GM18519 (cell line): ENCODE measurements around the gene FAM98B.

Experiments used
- ATAC-seq: cut with Tn5 transposase; IDR thresholded peaks from one replicate; pipeline ENCODE4 v1.9.1; 2021; ENCODE audit warnings: mild to moderate bottlenecking, moderate library complexity; ENCODE audit not compliant: unreplicated experiment, low FRiP score

FAM98B gene

DNA sequence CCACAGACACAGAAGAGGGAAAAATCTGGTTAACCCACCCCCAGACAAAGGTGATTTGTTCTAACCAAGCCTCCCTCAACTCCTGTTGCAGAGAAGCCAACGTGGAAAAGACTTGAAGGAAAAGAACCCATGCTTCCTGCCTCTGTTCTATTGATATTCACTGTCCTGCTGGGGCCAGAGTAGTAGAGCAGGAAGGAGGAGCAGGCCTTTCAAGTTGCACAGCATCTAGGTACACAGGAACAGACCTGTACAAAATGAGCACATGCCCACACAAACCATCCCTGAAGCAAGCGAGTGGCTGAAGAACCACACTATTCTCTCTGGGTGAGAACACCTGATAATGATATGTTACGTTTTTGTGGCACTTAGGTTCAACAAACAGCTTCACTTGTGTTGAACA is 80.8 kb downstream of the FAM98B start:
- no peak for ATAC-seq

DNA sequence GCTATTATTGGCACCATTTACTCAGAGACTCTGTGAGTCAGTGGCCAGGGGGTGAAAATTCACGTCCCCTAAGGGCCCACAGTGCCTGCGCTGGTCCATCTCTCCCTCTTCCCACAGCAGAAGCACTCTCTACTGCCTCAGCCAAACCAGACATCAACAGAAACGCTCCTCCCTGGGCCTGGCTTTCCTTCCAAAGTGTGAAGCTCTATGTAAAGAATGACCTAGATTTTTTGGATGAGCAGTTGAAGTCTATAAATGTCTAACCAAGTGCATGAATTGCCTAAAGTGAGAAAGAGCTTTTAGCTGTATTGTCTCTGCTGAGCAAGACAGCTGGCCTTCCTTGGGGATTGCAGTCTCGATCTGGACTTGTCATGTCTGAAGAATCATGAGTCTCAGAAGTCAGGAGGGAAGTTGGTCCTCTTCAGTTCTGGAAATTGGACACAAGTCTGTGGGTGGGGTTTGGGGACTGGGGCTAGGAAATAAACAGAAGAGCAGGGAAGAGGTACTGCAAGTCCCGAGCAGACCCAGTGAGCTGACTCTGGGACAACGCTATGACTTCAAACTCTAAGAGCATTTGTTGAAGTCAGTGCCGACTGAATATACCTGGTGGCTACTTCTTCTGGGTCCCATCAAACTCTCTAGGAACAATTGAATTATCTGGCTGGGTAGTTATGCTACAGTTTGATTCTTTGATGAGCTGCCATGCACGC is 81.7 kb downstream of the FAM98B start:
- no peak for ATAC-seq

DNA sequence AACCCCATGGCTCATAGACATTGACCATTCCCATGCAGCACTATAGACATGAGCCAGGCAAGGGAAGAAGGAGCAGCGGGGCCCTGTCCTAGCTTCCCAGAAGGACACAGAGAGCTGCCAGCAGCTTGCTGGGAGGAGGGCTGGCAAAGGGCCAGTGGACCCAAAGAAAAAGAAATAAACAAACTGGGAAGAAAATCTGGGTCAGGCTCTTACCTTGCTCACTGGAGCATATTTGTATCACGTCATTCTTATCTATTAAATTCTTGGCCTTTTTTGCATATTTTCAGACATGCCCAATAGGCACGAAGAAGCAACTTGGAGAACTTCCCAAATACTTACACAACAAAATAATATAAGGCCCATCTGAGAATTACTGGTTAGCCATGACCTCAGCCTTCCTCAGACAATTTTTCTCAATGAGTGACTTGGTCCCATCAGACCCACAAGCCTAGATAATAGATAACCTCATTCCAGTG is 82.3 kb downstream of the FAM98B start:
- no peak for ATAC-seq
